ENCODE measurements around the gene STING1. TPM values are rescaled to one million over a fixed set of nuclear protein-coding genes. Genes with fewer than 3 reads are reported as not detected.

Gene STING1
- total and polyA plus RNA-seq, 2 of the 8 experiments (the other 6 are each of a cell fraction or from before 2014, with no cell fraction given): 0.26 to 0.47 TPM

- peak; percentile 76 for TF ChIP-seq ASH2L (IDR thresholded peaks at IDR 0.05; ENCODE audit: low read length)
- TF ChIP-seq CHD1 (IDR thresholded peaks at IDR 0.05; ENCODE audit: low read depth, low read length): no peak
- TF ChIP-seq CHD2 (IDR thresholded peaks at IDR 0.05; ENCODE audit: low read length): no peak
- no peak for TF ChIP-seq MAFK (IDR thresholded peaks at IDR 0.05; ENCODE audit: low read depth, low read length)
- TF ChIP-seq BCL11A (IDR thresholded peaks at IDR 0.05; ENCODE audit: low read depth in 2 of 2, low read length in 2 of 2): no peak
- no peak for TF ChIP-seq JUN (IDR thresholded peaks at IDR 0.05; ENCODE audit: low read depth, low read length)
- no peak for TF ChIP-seq CBX8 (IDR thresholded peaks at IDR 0.05; ENCODE audit: borderline replicate concordance, low read depth, low read length)
- no peak for TF ChIP-seq CREB1 (IDR thresholded peaks at IDR 0.05)
- TF ChIP-seq CHD7 (IDR thresholded peaks at IDR 0.05; ENCODE audit: insufficient replicate concordance, low read length): peak; percentile 77
- TF ChIP-seq POLR2AphosphoS5 (IDR thresholded peaks at IDR 0.05; ENCODE audit: low read depth, low read length): 0 out of 2 replicates have a peak, but pooled peaks have one; percentile 18
- TF ChIP-seq KDM1A (IDR thresholded peaks at IDR 0.05; ENCODE audit: borderline replicate concordance, low read length): peak; percentile 88; the same call in 1 of the 2 replicates
Observed at GRCh38 chr5:139523635-139524445, 41.3 kb upstream of the STING1 start (continued).
